T-helper 1 cell (primary cell): Measurements from ENCODE around the gene UXT.
"Not testable (repeated sequence)": the region's sequence is repeated elsewhere in the genome, so short reads cannot be mapped to it uniquely, and the experiment has no call there.

Experiments used
- DNase-seq, 5 donors: peaks; one replicate each; pipeline ENCODE4 v3.0.0-alpha.2; 2012 to 2020

UXT gene

DNA sequence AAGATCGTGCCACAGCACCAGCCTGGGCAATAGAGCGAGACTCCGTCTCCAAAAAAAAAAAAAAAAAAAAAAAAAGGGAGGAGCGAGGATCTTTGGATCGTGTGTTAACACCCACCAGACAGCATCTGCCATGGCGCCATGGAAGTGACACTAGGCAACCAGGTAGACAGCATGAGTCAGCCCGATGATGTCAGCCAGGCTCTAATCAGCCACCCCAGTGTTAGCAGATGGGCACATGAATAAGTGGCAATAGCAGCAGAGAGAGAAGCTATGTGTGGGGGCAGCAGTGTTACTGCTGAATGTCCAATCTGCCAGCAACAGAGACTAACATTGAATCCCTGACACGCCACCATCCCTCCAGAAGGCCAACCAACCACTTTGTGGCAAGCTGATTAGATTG, 45.9 kb downstream of the UXT start:
- DNase-seq = no peak

DNA sequence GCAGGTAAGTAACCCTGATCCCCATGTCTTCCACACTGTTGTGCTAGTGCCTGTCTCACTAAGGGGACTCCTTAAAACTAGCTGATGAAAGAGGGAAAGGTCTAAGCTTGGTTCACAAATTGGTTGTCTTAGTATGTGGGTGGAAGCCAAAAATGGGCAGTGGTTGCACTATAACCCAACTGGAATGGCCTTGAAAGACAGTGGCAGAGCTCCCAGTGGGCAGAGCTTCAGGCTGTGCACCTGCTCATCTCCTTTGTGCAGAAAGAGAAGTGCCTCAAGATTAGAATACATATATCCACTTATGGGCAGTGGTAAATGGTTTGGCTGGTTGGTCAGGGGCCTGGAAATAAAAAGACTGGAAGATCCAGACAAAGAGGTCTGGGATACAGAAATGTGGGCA, 46.6 kb downstream of the UXT start:
- DNase-seq = no peak

DNA sequence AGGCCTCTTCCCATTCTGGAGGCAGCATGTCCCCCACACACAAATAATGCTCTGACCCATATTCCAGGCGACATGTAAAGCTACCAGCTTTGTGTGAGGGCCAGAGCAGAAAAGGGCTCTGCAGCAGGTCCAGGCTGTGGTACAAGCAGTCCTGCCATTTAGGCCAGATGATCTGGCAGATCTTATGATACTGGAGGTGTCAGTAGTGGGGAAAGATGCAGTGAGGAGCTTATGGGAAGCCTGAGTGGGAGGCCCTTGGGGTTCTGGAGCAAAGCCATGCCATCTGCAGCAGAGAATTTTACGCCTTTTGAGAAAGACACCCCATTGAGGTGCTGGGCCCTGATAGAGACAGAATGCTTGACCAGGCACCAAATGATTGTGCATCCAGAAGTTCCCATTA, 47.1 kb downstream of the UXT start:
- DNase-seq = no peak

DNA sequence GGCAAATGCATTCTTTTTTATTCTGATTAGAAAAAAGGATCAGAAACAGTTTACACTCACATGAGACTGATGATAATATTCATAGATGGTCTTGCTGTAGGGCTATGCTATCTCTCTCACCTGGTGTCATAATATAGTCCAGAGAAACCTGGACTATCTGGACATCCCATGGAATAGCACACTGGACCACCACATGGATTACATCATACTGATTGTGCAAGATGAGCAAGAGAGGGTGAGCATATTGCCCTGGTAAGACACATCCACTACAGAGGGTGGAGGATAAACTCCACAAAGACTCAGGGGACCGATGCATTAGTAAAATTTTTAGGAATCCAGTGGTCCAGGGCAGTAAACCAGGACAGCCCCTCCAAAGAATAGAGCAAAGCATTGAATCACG, 47.5 kb downstream of the UXT start:
- DNase-seq = no peak

DNA sequence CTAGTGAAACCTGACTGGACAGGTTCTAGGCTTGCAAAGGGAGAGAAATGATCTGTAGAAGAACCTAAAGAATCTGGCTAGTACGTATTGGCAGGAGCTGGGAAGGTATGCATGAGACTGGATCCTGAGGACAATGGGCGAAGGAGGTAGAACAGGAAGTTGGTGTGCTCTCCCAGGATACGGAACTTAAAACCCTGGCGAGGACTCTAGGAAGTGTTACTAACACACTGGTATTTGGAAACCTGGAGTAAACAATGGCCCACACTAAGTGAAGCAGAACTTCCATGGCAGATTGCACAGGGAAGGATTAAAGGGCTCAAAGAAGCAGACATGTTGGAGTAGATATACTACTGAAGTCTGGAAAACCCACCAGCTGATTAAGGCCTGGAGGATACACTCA, 48.5 kb downstream of the UXT start:
- DNase-seq = no peak

DNA sequence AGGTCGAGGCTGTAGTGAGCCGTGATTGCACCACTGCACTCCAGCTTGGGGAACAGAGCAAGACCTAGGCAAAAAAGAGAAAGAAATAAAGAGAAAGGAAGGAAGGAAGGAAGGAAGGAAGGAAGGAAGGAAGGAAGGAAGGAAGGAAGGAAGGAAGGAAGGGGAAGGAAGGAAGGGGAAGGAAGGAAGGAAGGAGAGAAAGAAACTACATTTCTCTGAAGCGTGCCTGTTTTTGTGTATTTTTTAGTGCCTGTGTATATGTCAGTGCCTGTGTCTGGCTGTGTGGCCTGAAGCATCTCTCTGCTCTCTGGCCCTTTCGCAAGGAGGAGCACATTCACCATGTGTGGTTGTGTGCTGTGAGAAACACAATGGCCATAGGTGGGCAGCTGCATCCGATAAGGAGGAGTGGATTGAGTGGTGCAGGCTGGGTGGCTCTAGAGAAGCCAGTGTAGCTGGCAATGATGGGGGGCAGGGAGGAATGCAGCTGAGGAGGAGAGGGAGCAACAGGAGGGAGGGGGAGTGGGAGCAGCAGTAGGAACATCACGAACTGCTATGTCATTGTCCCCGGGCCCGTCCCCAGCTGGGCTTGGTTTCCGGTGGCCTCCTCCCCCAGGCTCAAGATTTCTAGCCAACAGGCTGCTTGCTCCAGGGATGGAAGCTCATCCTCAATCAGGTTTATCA, 50.7 kb downstream of the UXT start:
- no peak for DNase-seq

DNA sequence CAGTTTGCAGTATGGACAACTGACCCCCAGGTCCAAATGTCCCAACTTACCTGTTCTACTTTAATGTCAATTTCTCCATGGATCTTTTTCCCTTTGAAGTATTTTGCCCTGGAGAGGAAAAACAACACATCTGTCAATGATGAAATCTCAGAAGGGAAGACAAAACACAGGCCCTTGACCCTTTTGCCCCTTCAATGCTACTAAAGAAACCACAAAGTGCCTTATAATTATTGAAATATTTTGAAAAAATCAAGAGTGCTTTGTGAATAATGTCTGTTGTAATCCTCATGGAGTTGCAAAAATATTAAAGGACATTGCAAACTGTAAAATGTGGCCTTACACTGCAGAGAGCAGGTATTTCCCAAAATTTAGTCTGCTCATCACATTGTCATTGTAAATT, 51.9 kb downstream of the UXT start:
- no peak for DNase-seq

DNA sequence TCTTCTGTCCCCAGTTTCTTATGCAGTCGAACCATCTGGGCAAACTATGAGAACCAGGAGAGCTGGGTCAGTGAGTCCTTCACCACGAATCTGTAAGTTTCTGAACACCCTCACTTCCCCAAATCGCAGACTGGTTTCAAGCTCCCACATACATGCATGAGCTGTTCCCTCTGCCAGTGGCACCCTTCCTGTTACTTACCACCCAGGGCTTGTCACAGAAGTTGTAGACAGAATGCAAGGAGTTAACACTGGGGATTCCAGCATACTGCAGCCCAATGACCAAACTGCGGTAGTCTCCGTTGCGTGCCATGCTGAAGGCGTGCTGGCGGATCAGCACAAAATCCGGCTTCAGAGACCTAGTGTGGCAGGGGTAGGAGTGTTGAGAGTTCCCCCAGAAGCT, 54.0 kb downstream of the UXT start:
- no peak for DNase-seq

DNA sequence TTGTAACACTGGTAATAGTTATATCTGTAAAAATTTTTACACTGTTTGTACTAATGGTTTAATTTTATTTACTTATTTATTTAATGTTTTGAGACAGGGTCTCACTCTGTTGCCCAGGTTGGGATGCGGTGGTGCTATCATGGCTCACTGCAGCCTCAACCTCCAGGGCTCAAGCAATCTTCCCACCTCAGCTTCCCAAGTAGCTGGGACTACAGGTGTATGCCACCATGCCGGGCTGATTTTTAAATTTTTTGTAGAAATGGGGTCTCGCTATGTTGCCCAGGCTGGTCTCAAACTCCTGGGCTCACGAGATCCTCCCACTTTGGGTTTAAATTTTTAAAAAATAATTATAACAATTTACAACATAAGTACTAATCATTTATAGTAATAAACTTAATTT, 55.9 kb downstream of the UXT start:
- not testable (repeated sequence) for DNase-seq
